EL (cell line): Measurements from ENCODE around the gene ZNF223.

Source experiments
- DNase-seq: peaks from one replicate; pipeline ENCODE4 v3.0.0-alpha.2; 2016

The ZNF223 gene

DNA sequence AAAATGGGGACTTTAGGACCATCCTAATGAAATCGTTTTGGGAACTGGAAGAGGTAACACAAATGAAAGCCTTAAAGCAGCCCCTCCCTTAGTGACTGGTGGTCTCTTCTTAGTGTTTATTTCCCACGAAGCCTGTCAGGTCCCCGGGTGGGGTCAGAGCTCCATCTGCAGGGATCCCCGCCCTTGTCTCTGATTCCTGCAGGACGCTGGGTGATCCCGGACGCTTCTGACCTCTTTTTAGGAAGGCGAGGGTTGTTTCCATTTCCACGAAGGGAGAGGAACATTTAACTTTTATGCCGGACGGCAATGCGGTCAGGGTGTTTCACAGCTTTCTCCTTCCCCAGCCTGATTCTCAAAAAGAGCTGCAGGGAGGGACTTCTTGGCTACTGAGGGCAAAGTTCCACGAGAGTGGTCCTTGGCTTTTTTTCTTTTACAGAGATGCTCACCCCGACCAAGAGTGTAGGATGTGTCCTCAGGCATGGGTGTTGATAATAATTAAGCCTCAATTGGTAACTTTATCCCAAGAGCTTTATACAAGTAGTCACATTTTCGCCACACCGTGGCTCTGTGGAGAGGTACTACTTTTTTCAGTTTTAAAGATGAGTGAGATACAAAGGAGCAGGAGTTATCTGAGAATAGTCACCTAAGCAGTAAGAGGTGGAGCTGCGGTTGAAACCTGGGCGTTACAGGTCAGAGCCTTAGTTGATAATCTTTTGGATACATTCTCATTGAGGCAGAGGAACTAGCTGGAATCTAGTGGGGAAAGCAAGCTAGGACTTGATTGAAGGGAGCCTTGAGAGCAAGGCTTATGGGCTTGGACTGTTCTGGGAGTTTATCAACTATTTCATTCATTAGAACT, 20.9 kb downstream of the ZNF223 start:
- peak; percentile 15 for DNase-seq

DNA sequence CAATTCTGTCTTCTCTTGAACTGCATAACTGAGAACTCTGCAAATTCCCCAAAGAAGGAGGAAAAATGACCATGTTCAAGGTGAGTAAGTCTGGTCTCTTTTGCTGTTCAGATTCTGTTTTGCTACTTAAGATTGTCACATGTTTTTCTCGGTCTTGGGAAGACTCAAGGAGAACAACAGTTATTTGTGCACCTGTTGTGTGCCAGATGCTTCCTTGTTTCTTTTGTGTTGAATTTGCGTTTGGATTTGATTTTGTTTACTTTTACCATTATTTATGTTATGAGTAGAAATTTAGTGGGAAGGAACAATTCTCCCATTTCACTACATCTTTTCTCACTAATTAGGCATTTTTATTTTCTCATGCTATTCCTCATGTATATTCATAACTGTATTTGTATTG, 24.5 kb downstream of the ZNF223 start:
- no peak for DNase-seq

DNA sequence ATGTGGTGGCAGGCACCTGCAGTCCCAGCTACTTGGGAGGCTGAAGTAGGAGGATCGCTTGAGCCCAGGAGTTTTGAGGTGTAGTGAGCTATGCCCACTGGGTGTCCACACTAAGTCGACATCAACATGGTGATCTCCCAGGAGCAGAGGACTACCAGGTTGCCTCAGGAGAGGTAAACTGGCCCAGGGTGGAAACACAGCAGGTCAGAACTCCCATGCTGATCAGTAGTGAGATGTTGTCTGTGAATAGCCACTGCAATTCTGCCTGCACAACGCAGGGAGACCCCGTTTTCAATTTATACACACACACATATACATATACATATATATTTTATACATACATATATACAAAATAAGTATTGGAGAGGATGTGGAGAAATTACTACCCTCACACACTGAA, 40.3 kb downstream of the ZNF223 start:
- DNase-seq = no peak

GRCh38 chr19:44093931-44094765, 42.3 kb downstream of the ZNF223 start, which contains the start of gene ZNF224:
Gene ZNF224 (plus strand): TSS chr19:44094361. CDS start chr19:44097874, 3,513 bp downstream.
- peak; percentile 95 for DNase-seq

DNA sequence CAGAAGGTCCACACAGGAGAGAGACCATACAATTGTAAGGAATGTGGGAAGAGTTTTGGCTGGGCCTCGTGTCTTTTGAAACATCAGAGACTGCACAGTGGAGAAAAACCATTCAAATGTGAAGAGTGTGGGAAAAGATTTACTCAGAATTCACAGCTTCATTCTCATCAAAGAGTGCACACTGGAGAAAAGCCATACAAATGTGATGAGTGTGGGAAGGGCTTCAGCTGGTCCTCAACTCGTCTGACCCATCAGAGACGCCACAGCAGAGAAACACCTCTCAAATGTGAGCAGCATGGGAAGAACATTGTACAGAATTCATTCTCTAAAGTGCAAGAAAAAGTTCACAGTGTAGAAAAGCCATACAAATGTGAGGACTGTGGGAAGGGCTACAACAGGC, 55.9 kb downstream of the ZNF223 start:
- DNase-seq = no peak

- DNase-seq = no peak
Measured at GRCh38 chr19:44109458-44109857, 57.6 kb downstream of the ZNF223 start.

GRCh38 chr19:44111910-44112463, 60.2 kb downstream of the ZNF223 start:
- DNase-seq = peak; percentile 89

- DNase-seq = no peak
Measured at GRCh38 chr19:44112802-44113137, 60.9 kb downstream of the ZNF223 start.

- DNase-seq = peak; percentile 99
Measured at GRCh38 chr19:44113138-44113783, 61.4 kb downstream of the ZNF223 start, which contains the start of gene ZNF225. Gene ZNF225 (plus strand): TSS chr19:44113399. CDS start chr19:44115828, 2,429 bp downstream.

DNA sequence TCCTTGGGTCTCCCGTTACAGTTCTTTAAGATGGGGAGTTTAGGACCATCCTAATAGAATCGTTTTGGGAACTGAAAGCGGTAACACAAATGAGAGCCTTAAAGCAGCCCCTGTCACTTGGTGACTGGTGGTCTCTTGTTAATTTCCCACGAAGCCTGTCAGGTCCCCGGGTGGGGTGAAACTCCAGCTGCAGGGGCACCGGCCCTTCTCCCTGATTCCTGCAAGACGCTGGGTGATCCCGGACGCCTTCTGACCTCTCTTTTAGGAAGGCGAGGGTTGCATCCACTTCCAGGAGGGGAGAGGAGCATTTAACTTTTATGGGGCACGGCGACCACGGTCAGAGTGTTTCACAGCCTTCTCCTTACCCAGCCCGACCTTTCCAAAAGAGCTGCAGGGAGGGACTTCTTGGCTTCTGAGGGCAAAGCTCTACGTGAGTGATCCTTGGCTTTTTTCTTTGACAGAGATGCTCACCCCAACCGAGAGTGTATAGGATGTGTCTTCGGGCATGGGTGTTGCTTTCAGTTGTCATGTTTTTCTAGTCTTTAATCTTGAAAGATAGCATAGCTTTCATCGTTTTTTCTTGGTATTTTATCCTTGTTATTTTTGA, 62.1 kb downstream of the ZNF223 start:
- DNase-seq = peak; percentile 18
